GM12864 (cell line): ENCODE results near the gene CFAP299.
"Not testable (repeated sequence)": the region's sequence is repeated elsewhere in the genome, so short reads cannot be mapped to it uniquely, and the experiment has no call there.

Experiments
- DNase-seq: peaks from one replicate; pipeline ENCODE4 v3.0.0-alpha.2; 2011; ENCODE audit warnings: low read depth
- H3K4me3 ChIP-seq: 2 replicates; pipeline ENCODE4 v1.5.1; 2011; ENCODE audit warnings: mild to moderate bottlenecking, low read depth, low read length, control low read depth
- TF ChIP-seq, protein P1 (sequence below): IDR thresholded peaks from 2 replicates; pipeline ENCODE4 v1.5.1; 2011; ENCODE audit warnings: low read depth, mild to moderate bottlenecking, moderate library complexity, low read length, control low read depth, inconsistent platforms; ENCODE audit errors: missing control alignments

CFAP299 gene

DNA sequence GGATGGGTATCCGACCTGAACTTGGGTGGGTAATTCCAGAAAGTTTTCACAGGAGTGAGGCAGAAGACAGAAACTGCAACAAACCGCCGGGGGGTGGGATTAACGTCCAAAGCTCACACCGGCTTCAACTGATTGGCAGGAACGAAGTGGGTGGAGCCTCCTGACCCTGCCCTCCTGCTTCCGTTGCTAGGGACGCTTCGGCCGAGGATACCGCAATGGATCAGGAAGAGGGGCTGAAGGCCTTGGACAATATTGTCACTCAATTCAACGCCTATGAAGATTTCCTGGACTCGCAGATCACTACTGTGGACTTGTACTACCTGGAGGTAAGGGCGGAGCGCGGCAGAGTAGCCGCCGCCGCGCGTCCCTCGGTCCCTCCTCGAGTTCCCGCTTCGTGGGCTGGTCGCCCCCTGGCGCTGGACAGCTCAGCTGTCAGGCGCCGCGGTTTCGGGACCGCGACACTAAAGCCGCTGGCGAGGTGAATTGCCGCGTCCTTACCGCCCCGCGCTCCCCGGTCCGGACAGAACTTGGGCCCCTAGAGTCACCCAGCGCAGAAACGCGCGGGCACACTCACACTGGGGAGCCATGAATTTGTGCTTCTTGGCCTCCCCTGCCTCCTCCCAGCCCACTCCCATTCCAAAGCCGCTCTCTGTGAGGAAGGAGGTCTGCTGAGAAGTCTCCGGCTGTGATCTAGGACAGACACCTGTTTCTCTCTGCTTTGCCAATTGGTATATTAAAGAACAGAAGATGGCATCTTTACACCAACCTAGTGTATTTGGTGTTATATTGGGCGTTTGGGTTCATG lies at the start of gene CFAP299:
Gene CFAP299 (plus strand): TSS at position 177 of the 805 bp plus-strand sequence.
- TF ChIP-seq, protein P1, sequence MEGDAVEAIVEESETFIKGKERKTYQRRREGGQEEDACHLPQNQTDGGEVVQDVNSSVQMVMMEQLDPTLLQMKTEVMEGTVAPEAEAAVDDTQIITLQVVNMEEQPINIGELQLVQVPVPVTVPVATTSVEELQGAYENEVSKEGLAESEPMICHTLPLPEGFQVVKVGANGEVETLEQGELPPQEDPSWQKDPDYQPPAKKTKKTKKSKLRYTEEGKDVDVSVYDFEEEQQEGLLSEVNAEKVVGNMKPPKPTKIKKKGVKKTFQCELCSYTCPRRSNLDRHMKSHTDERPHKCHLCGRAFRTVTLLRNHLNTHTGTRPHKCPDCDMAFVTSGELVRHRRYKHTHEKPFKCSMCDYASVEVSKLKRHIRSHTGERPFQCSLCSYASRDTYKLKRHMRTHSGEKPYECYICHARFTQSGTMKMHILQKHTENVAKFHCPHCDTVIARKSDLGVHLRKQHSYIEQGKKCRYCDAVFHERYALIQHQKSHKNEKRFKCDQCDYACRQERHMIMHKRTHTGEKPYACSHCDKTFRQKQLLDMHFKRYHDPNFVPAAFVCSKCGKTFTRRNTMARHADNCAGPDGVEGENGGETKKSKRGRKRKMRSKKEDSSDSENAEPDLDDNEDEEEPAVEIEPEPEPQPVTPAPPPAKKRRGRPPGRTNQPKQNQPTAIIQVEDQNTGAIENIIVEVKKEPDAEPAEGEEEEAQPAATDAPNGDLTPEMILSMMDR: peak; percentile 27
- peak; percentile 56 for DNase-seq
- peak within 1 kb of the TSS; percentile 56 for H3K4me3 ChIP-seq

DNA sequence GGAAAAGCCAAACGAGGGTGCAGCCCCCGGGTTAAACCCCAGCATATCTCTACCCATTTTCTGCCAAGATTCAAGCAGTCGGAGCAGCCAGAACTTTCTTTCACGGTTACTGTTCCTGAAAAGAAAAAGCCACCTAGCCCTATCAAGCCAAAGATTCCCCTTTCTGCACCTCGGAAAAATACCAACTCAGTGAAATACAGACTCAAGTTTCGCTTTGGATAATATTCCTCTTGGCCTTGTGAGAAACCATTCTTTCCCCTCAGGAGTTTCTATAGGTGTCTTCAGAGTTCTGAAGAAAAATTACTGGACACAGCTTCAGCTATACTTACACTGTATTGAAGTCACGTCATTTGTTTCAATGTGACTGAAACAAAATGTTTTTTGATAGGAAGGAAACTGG lies 49.1 kb upstream of the CFAP299 start:
- DNase-seq: no peak
- TF ChIP-seq, protein P1: no peak
- no peak overlapping the region for H3K4me3 ChIP-seq

- not testable (repeated sequence) for H3K4me3 ChIP-seq, DNase-seq
Observed at GRCh38 chr4:80290665-80291064, 44.9 kb upstream of the CFAP299 start.

DNA sequence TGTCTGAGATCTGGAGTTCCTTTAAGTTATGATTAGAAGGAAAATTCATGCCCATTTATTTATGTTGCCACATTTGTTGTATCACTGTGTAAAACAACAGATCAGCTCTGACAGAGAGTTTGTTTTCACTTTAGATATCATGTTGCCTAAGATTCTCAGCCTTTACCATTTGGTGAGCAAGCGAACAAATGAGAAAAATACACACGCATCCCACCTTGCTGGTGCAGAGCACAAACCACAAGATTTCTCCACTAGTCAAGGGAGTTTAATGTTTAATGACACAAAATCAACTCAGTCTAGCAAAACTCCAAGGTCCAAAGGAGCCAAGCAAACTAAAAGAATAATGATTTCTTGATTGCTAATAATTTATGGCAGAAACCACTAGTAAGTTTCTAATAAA lies 41.3 kb upstream of the CFAP299 start:
- DNase-seq: no peak
- TF ChIP-seq, protein P1: no peak
- no peak overlapping the region for H3K4me3 ChIP-seq

GRCh38 chr4:80295336-80295735 lies 40.2 kb upstream of the CFAP299 start:
- TF ChIP-seq, protein P1: no peak
- no peak for DNase-seq

DNA sequence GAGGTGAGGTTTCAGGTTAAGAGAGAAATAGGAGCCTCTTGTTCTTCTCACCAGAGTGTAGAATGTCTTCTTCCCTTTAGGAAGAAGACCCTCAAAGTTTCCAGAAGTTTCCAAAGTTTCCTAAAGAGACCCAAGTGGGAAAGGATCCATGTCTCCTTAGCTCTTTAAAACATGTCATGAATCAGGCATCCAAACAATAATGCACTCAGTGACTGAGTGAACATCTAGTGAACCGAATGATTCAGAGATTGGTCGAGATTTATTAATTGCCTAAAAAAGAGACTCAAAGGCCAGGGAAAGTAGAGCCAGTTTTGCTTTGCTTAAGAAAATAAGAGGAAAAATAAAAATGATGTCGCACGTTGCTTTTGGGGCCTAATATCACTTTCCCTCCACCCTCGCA lies 39.7 kb upstream of the CFAP299 start:
- H3K4me3 ChIP-seq: no peak overlapping the region
- no peak for DNase-seq
- TF ChIP-seq, protein P1: no peak

More at GRCh38 chr4:80295336-80295735, 40.2 kb upstream of the CFAP299 start:
- H3K4me3 ChIP-seq: no peak overlapping the region

- TF ChIP-seq, protein P1: no peak
- DNase-seq: no peak
- H3K4me3 ChIP-seq: no peak overlapping the region
Observed at GRCh38 chr4:80301884-80302283, 33.6 kb upstream of the CFAP299 start.
